Measurements from ENCODE around the gene SYT9.
"Not testable (repeated sequence)": the region's sequence is repeated elsewhere in the genome, so short reads cannot be mapped to it uniquely, and the experiment has no call there.

GRCh38 chr11:7335442-7335841 lies 83.7 kb downstream of the SYT9 start:
- not testable (repeated sequence) for TF ChIP-seq YY1 (IDR thresholded peaks at IDR 0.05; ENCODE audit: insufficient read depth, insufficient read length); ZNF274 (IDR thresholded peaks at IDR 0.05; ENCODE audit: low read depth, low read length)

All from NT2/D1 (cell line).